ENCODE data around the gene ITGB1BP1. TPM values are rescaled to one million over a fixed set of nuclear protein-coding genes. Genes with fewer than 3 reads are reported as not detected.

The ITGB1BP1 gene
- polyA plus RNA-seq, 1 of the 3 experiments (the other 2 are of a cell fraction) = 56.6 TPM

GRCh38 chr2:9441556-9441955 lies 18.2 kb upstream of the ITGB1BP1 start:
- H3K4me3 ChIP-seq (ENCODE audit: low read depth in 2 of 2, low read length in 1 of 2) = no peak overlapping the region
- H3K4me2 ChIP-seq = no peak overlapping the region
- no peaks in the 10 kb centered on the region for H4K20me1 ChIP-seq (ENCODE audit: insufficient read depth)
- H3K36me3 ChIP-seq (replicated peaks in 1 of 2; ENCODE audit: control insufficient read depth in 1 of 2, insufficient read depth in 2 of 2, low read length in 1 of 2) = peaks cover 66 to 76% of the 10 kb centered on the region in 2 experiments
- H2AFZ ChIP-seq (ENCODE audit: low read depth) = no peak overlapping the region
- ChIA-PET CTCF (interaction anchor here (0.7 to 0.9 kb wide), 2 partner anchors 298 to 302 kb away, joined by 3 read pairs; no protein-coding TSS in a partner anchor), POLR2A (no interaction called here)
- H3K9me3 ChIP-seq = no peaks in the 10 kb centered on the region
- no peak overlapping the region for H3K27ac ChIP-seq (ENCODE audit: low read depth in 2 of 2, low read length in 1 of 2)
- peaks cover 13% of the 10 kb centered on the region for H3F3A ChIP-seq (replicated peaks; ENCODE audit: insufficient read depth)
- no peak overlapping the region for H3K9ac ChIP-seq
- no peaks in the 10 kb centered on the region for H3K9me2 ChIP-seq
- H3K4me1 ChIP-seq (ENCODE audit: control insufficient read depth in 1 of 2, insufficient read depth in 2 of 2, low read depth in 1 of 2, low read length in 1 of 2) = peaks cover 0 to 12% of the 10 kb centered on the region in 2 experiments; a peak in 1 of 4 replicates
- no peak for DNase-seq
- TF ChIP-seq REST (IDR thresholded peaks at IDR 0.05; ENCODE audit: low read depth, low read length) (no peak), POLR2AphosphoS5 (IDR thresholded peaks at IDR 0.05; ENCODE audit: low read depth, low read length) (no peak), FOXM1 (IDR thresholded peaks at IDR 0.05; ENCODE audit: low read depth) (no peak)
- no peaks in the 10 kb centered on the region for H3K27me3 ChIP-seq (ENCODE audit: insufficient read depth)
- WGBS (ENCODE audit: low lambda C conversion rate) = 82% methylated on average over 3 of the region's 3 CpGs
- no peaks in the 10 kb centered on the region for H3K79me2 ChIP-seq (ENCODE audit: insufficient read depth)

GRCh38 chr2:9440058-9440727 lies 16.9 kb upstream of the ITGB1BP1 start:
- DNase-seq = no peak
- Histone ChIP-seq H3K27ac (ENCODE audit: low read depth in 2 of 2, low read length in 1 of 2) (peak overlapping the region in 1 of 2 experiments; percentile 62; a peak in 2 of 4 replicates), H3K4me1 (ENCODE audit: control insufficient read depth in 1 of 2, insufficient read depth in 2 of 2, low read depth in 1 of 2, low read length in 1 of 2) (peaks cover 0 to 12% of the 10 kb centered on the region in 2 experiments; a peak in 1 of 4 replicates), H3K9me2 (no peaks in the 10 kb centered on the region), H3K4me3 (ENCODE audit: low read depth in 2 of 2, low read length in 1 of 2) (no peak overlapping the region), H3K9ac (peak overlapping the region; percentile 19; the same call in 1 of the 2 replicates), H3K79me2 (ENCODE audit: insufficient read depth) (no peaks in the 10 kb centered on the region), H4K20me1 (ENCODE audit: insufficient read depth) (no peaks in the 10 kb centered on the region), H3K4me2 (no peak overlapping the region; the same call in 1 of the 2 replicates), H3K27me3 (ENCODE audit: insufficient read depth) (no peaks in the 10 kb centered on the region), H2AFZ (ENCODE audit: low read depth) (no peak overlapping the region), H3K36me3 (replicated peaks in 1 of 2; ENCODE audit: control insufficient read depth in 1 of 2, insufficient read depth in 2 of 2, low read length in 1 of 2) (peaks cover 63 to 77% of the 10 kb centered on the region in 2 experiments), H3F3A (replicated peaks; ENCODE audit: insufficient read depth) (peaks cover 13% of the 10 kb centered on the region), H3K9me3 (no peaks in the 10 kb centered on the region)
- TF ChIP-seq GATA2 (CRISPR knock-in tag; IDR thresholded peaks at IDR 0.05) = no peak
- no peak for TF ChIP-seq RFX5 (IDR thresholded peaks at IDR 0.05; ENCODE audit: low read length)
- peak; percentile 58 for TF ChIP-seq NFIC (IDR thresholded peaks at IDR 0.05; ENCODE audit: borderline replicate concordance)
- POLR2A ChIA-PET = no interaction called here
- 92% methylated on average over 1 of the region's 1 CpG for WGBS (ENCODE audit: low lambda C conversion rate)
- CTCF ChIA-PET = interaction anchor here (0.8 kb wide), 1 partner anchor 11 kb away, joined by 3 read pairs; no protein-coding TSS in a partner anchor

Measured in SK-N-SH (cell line).